Astrocyte (in vitro differentiated cells and primary cell): ENCODE measurements around the gene CANX. TPM values are rescaled to one million over a fixed set of nuclear protein-coding genes. Genes with fewer than 3 reads are reported as not detected.
A peak's percentile ranks its signal among the peaks of the same experiment; 100 is the strongest.

ENCODE experiments used
- DNase-seq: peaks from one replicate; pipeline ENCODE4 v3.0.0-alpha.2; 2010; ENCODE audit warnings: low read depth
- FAIRE-seq: peaks from 2 replicates; lab custom pipeline; 2011; peaks lifted over from hg19 to GRCh38; lab: Jason Lieb, UNC
- H2AFZ ChIP-seq: 2 replicates; pipeline ENCODE4 v1.6.0; 2012; ENCODE audit warnings: low read depth, low read length, inconsistent platforms
- H3K27ac ChIP-seq: 2 replicates; pipeline ENCODE4 v1.5.1; 2011; ENCODE audit warnings: low read depth, low read length, inconsistent platforms
- H3K27me3 ChIP-seq: 2 replicates; pipeline ENCODE4 v1.6.0; 2011; ENCODE audit warnings: low read length, inconsistent platforms; ENCODE audit not compliant: insufficient read depth
- H3K36me3 ChIP-seq: 2 replicates; pipeline ENCODE4 v1.5.1; 2011; ENCODE audit warnings: low read length, inconsistent platforms; ENCODE audit not compliant: insufficient read depth
- H3K4me1 ChIP-seq: 2 replicates; pipeline ENCODE4 v1.5.1; 2011; ENCODE audit warnings: low read length, inconsistent platforms; ENCODE audit not compliant: insufficient read depth
- H3K4me2 ChIP-seq: 2 replicates; pipeline ENCODE4 v1.6.0; 2012; ENCODE audit warnings: low read length, inconsistent platforms
- H3K4me3 ChIP-seq: 2 replicates; pipeline ENCODE4 v1.5.1; 2011; ENCODE audit warnings: low read depth, mild to moderate bottlenecking, low read length, inconsistent platforms; ENCODE audit not compliant: insufficient read depth
- H3K79me2 ChIP-seq: 2 replicates; pipeline ENCODE4 v1.6.0; 2012; ENCODE audit warnings: mild to moderate bottlenecking, low read length, inconsistent platforms; ENCODE audit not compliant: insufficient read depth
- H3K9ac ChIP-seq: 2 replicates; pipeline ENCODE4 v1.6.0; 2012; ENCODE audit warnings: mild to moderate bottlenecking, low read length, inconsistent platforms
- H3K9me3 ChIP-seq: 2 replicates; pipeline ENCODE4 v1.5.1; 2012; ENCODE audit warnings: low read depth, mild to moderate bottlenecking, low read length, inconsistent platforms; ENCODE audit not compliant: insufficient read depth
- H4K20me1 ChIP-seq: 2 replicates; pipeline ENCODE4 v1.6.0; 2012; ENCODE audit warnings: low read length, inconsistent platforms; ENCODE audit not compliant: insufficient read depth
- H3K27ac Mint-ChIP-seq: one replicate; pipeline ENCODE4 v1.8.0; 2021; ENCODE audit warnings: mild to moderate bottlenecking, mixed read lengths; ENCODE audit not compliant: unreplicated experiment
- H3K27me3 Mint-ChIP-seq: one replicate; pipeline ENCODE4 v1.8.0; 2021; ENCODE audit warnings: low read depth, mixed read lengths; ENCODE audit not compliant: unreplicated experiment
- H3K36me3 Mint-ChIP-seq: one replicate; pipeline ENCODE4 v1.8.0; 2021; ENCODE audit warnings: low read depth, mixed read lengths; ENCODE audit not compliant: unreplicated experiment
- H3K4me1 Mint-ChIP-seq: one replicate; pipeline ENCODE4 v1.8.0; 2021; ENCODE audit warnings: low read depth, mixed read lengths; ENCODE audit not compliant: unreplicated experiment
- H3K4me3 Mint-ChIP-seq: one replicate; pipeline ENCODE4 v1.8.0; 2021; ENCODE audit warnings: mild to moderate bottlenecking, moderate library complexity, mixed read lengths; ENCODE audit not compliant: unreplicated experiment
- H3K9me3 Mint-ChIP-seq: one replicate; pipeline ENCODE4 v1.8.0; 2021; ENCODE audit warnings: mild to moderate bottlenecking, mixed read lengths; ENCODE audit not compliant: unreplicated experiment
- EZH2 ChIP-seq: IDR thresholded peaks from 2 replicates; pipeline ENCODE4 v1.6.1; 2012; ENCODE audit warnings: mild to moderate bottlenecking, low read length, inconsistent platforms; ENCODE audit not compliant: insufficient read depth
- total RNA-seq: library from RNA; stranded (reverse); gene quantifications from 2 replicates; pipeline ENCODE4 v1.2.1, GENCODE V29; 2021
- TF ChIP-seq, protein P1 (sequence below): IDR thresholded peaks from 2 replicates; pipeline ENCODE4 v1.5.1; 2011; ENCODE audit warnings: low read depth, mild to moderate bottlenecking, inconsistent platforms, low read length, moderate library complexity; ENCODE audit not compliant: insufficient read depth

CANX gene
- total RNA-seq, 1 donor from 2014 or later: 792 TPM

DNA sequence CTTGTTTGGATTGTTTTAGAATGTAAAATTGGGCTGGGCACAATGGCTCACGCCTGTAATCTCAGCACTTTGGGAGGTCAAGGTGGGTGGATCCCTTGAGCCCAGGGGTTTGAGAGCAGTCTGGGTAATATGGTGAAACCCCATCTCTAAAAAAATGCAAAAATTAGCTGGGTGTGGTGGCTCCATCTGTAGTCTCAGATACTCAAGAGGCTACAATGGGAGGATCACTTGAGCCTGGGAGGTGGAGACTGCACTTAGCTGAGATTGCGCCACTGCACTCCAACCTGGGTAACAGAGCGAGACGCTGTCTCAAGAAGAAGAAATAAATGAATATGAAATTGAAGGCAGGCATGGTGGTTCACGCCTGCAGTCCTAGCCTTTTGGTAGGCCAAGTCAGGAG lies 55.2 kb downstream of the CANX start:
- no peaks in the 10 kb centered on the region for H3K9me3 Mint-ChIP-seq
- Histone ChIP-seq H3K79me2 (peaks cover 97% of the 10 kb centered on the region), H3K27me3 (no peaks in the 10 kb centered on the region), H3K4me3 (no peak overlapping the region), H3K4me1 (no peaks in the 10 kb centered on the region), H3K36me3 (no peaks in the 10 kb centered on the region), H3K27ac (no peak overlapping the region), H2AFZ (no peak overlapping the region), H3K9ac (no peak overlapping the region), H3K9me3 (no peaks in the 10 kb centered on the region), H4K20me1 (peaks cover 88% of the 10 kb centered on the region), H3K4me2 (no peak overlapping the region)
- H3K27ac Mint-ChIP-seq: no peak overlapping the region
- TF ChIP-seq, protein P1, sequence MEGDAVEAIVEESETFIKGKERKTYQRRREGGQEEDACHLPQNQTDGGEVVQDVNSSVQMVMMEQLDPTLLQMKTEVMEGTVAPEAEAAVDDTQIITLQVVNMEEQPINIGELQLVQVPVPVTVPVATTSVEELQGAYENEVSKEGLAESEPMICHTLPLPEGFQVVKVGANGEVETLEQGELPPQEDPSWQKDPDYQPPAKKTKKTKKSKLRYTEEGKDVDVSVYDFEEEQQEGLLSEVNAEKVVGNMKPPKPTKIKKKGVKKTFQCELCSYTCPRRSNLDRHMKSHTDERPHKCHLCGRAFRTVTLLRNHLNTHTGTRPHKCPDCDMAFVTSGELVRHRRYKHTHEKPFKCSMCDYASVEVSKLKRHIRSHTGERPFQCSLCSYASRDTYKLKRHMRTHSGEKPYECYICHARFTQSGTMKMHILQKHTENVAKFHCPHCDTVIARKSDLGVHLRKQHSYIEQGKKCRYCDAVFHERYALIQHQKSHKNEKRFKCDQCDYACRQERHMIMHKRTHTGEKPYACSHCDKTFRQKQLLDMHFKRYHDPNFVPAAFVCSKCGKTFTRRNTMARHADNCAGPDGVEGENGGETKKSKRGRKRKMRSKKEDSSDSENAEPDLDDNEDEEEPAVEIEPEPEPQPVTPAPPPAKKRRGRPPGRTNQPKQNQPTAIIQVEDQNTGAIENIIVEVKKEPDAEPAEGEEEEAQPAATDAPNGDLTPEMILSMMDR: no peak
- DNase-seq (no peak), FAIRE-seq (no peak)
- no peak overlapping the region for H3K4me3 Mint-ChIP-seq
- H3K36me3 Mint-ChIP-seq: peaks cover 5% of the 10 kb centered on the region
- H3K4me1 Mint-ChIP-seq: peaks cover 13% of the 10 kb centered on the region
- H3K27me3 Mint-ChIP-seq: no peaks in the 10 kb centered on the region

DNA sequence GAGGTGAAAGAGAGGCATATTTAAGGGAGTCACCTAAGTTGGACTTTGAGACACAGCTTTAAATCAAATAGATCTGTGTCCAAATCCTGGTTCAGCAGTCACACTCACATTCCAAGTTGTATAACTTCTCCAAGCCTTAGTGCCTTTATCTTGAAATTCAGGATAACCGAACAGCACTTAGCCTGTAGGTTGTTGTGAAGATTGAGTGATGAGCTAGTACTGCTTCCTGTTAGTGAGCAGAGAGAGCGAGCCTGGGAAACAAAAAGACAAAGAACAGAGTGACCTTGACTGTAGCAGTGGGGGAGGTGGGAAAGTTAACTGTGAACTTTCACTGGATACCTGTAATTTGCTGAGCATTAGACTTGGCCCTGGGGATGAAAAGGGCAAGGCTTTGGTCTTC lies 56.3 kb downstream of the CANX start:
- Histone ChIP-seq H4K20me1 (peaks cover 88% of the 10 kb centered on the region), H3K4me1 (no peaks in the 10 kb centered on the region), H3K4me3 (no peak overlapping the region), H3K27ac (no peak overlapping the region), H3K36me3 (no peaks in the 10 kb centered on the region), H2AFZ (no peak overlapping the region), H3K79me2 (peaks cover 97% of the 10 kb centered on the region), H3K27me3 (no peaks in the 10 kb centered on the region), H3K9me3 (no peaks in the 10 kb centered on the region), H3K9ac (no peak overlapping the region), H3K4me2 (no peak overlapping the region)
- H3K4me1 Mint-ChIP-seq: peaks cover 24% of the 10 kb centered on the region
- no peaks in the 10 kb centered on the region for H3K9me3 Mint-ChIP-seq
- TF ChIP-seq EZH2: no peak
- TF ChIP-seq, protein P1: no peak
- DNase-seq (no peak), FAIRE-seq (no peak)
- H3K36me3 Mint-ChIP-seq: peaks cover 2% of the 10 kb centered on the region
- H3K27ac Mint-ChIP-seq: peak overlapping the region; percentile 22
- H3K4me3 Mint-ChIP-seq: peak overlapping the region; percentile 31
- H3K27me3 Mint-ChIP-seq: no peaks in the 10 kb centered on the region

GRCh38 chr5:179758955-179759354 lies 60.2 kb downstream of the CANX start:
- Mint-ChIP-seq H3K9me3 (no peaks in the 10 kb centered on the region), H3K36me3 (peaks cover 2% of the 10 kb centered on the region), H3K4me1 (peaks cover 53% of the 10 kb centered on the region), H3K27me3 (no peaks in the 10 kb centered on the region), H3K27ac (no peak overlapping the region), H3K4me3 (no peak overlapping the region)
- Histone ChIP-seq H3K79me2 (peaks cover 87% of the 10 kb centered on the region), H3K27me3 (no peaks in the 10 kb centered on the region), H3K27ac (no peak overlapping the region), H3K9me3 (no peaks in the 10 kb centered on the region), H4K20me1 (peaks cover 82% of the 10 kb centered on the region), H2AFZ (no peak overlapping the region), H3K4me1 (peaks cover 25% of the 10 kb centered on the region), H3K4me2 (no peak overlapping the region), H3K4me3 (no peak overlapping the region), H3K36me3 (no peaks in the 10 kb centered on the region), H3K9ac (no peak overlapping the region)
- TF ChIP-seq, protein P1: no peak
- no peak for TF ChIP-seq EZH2
- DNase-seq (no peak), FAIRE-seq (no peak)
